Measurements from ENCODE around the gene URB2.

- no peak for TF ChIP-seq SIN3A (IDR thresholded peaks at IDR 0.05; ENCODE audit: low read depth)
- TF ChIP-seq, protein P1, sequence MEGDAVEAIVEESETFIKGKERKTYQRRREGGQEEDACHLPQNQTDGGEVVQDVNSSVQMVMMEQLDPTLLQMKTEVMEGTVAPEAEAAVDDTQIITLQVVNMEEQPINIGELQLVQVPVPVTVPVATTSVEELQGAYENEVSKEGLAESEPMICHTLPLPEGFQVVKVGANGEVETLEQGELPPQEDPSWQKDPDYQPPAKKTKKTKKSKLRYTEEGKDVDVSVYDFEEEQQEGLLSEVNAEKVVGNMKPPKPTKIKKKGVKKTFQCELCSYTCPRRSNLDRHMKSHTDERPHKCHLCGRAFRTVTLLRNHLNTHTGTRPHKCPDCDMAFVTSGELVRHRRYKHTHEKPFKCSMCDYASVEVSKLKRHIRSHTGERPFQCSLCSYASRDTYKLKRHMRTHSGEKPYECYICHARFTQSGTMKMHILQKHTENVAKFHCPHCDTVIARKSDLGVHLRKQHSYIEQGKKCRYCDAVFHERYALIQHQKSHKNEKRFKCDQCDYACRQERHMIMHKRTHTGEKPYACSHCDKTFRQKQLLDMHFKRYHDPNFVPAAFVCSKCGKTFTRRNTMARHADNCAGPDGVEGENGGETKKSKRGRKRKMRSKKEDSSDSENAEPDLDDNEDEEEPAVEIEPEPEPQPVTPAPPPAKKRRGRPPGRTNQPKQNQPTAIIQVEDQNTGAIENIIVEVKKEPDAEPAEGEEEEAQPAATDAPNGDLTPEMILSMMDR (IDR thresholded peaks at IDR 0.05 in 2 of 3, conservative IDR thresholded peaks at IDR 0.05 in 1 of 3; ENCODE audit: borderline replicate concordance in 1 of 3, insufficient read depth in 1 of 3, low read depth in 2 of 3, low read length in 2 of 3): no peak
- no peak for TF ChIP-seq REST (IDR thresholded peaks at IDR 0.05; ENCODE audit: low read depth)
- no peak for TF ChIP-seq POLR2AphosphoS5 (IDR thresholded peaks at IDR 0.05; ENCODE audit: low read depth, low read length)
- TF ChIP-seq POLR2A (IDR thresholded peaks at IDR 0.05; ENCODE audit: borderline replicate concordance, extremely low read depth, insufficient read depth, insufficient read length): no peak
These were observed 956 bp downstream of the URB2 start for GRCh38 chr1:229627003-229627402.
